ENCODE measurements around the gene COPG1. TPM values are rescaled to one million over a fixed set of nuclear protein-coding genes. Genes with fewer than 3 reads are reported as not detected.
A peak's percentile ranks its signal among the peaks of the same experiment; 100 is the strongest.

The COPG1 gene
- total and polyA plus RNA-seq, 2 of the 13 experiments (the other 11 are each of a cell fraction or from before 2014, with no cell fraction given): 98.6 to 166 TPM

- no peak for TF ChIP-seq NFIB (CRISPR knock-in tag; IDR thresholded peaks at IDR 0.05; ENCODE audit: borderline replicate concordance)
- TF ChIP-seq NPAS2 (CRISPR knock-in tag; IDR thresholded peaks at IDR 0.05; ENCODE audit: borderline replicate concordance): no peak
- no peak for TF ChIP-seq ZNF432 (CRISPR knock-in tag; IDR thresholded peaks at IDR 0.05; ENCODE audit: borderline replicate concordance)
- no peak; the same call in 1 of the 2 replicates for TF ChIP-seq CSRNP1 (CRISPR knock-in tag; IDR thresholded peaks at IDR 0.05)
- no peak for TF ChIP-seq ZNF280D (CRISPR knock-in tag; IDR thresholded peaks at IDR 0.05)
- TF ChIP-seq ZC3H4 (CRISPR knock-in tag; IDR thresholded peaks at IDR 0.05; ENCODE audit: borderline replicate concordance): peak; percentile 15; the same call in 1 of the 2 replicates
- TF ChIP-seq ZMYM4 (CRISPR knock-in tag; IDR thresholded peaks at IDR 0.05): peak; percentile 59
- no peak for TF ChIP-seq ZFP37 (CRISPR knock-in tag; IDR thresholded peaks at IDR 0.05; ENCODE audit: borderline replicate concordance)
- TF ChIP-seq ARID4A (CRISPR knock-in tag; IDR thresholded peaks at IDR 0.05; ENCODE audit: borderline replicate concordance): peak; percentile 81; the same call in 1 of the 2 replicates
- TF ChIP-seq ZNF543 (CRISPR knock-in tag; IDR thresholded peaks at IDR 0.05): peak; percentile 71; the same call in 1 of the 2 replicates
- no peak for TF ChIP-seq HNRNPL (IDR thresholded peaks at IDR 0.05; ENCODE audit: low read depth, low read length)
- TF ChIP-seq CBX1 (IDR thresholded peaks at IDR 0.05; ENCODE audit: low read depth): no peak
- no peak for TF ChIP-seq FUBP1 (CRISPR knock-in tag; IDR thresholded peaks at IDR 0.05; ENCODE audit: borderline replicate concordance)
- no peak for TF ChIP-seq RARG (CRISPR knock-in tag; IDR thresholded peaks at IDR 0.05; ENCODE audit: low read depth)
- no peak for TF ChIP-seq FOXA1 (IDR thresholded peaks at IDR 0.05)
- TF ChIP-seq FOXA1 (CRISPR knock-in tag; IDR thresholded peaks at IDR 0.05): peak; percentile 92
- peak; percentile 66 for TF ChIP-seq ZFX (CRISPR knock-in tag; IDR thresholded peaks at IDR 0.05; ENCODE audit: low read depth)
- 0 out of 2 replicates have a peak, but pooled peaks have one; percentile 3 for TF ChIP-seq ETV5 (CRISPR knock-in tag; IDR thresholded peaks at IDR 0.05; ENCODE audit: borderline replicate concordance)
Measured at GRCh38 chr3:129314386-129315222, 65.2 kb downstream of the COPG1 start (continued).
